Measurements from ENCODE around the gene GPR87.

DNA sequence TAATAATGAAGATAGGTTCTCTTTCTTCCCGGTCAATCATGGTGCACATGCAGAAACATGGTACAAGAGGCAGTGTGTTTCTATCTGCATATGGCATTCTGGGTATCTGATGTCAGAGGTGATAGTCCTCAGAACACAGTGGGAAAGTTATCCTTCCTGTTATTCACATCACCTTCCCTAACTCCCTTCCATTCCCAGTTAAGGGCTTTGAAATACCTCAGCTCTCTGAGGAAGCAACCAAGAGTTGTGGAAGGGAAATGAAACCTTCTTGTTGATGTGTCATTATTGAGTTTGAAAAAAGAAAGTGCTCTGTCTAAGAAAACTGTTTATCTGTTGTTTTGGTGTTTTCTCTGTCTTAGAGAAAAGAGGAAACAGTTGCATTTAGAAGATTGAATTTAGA, 34.6 kb upstream of the GPR87 start:
- TF ChIP-seq, protein P1, sequence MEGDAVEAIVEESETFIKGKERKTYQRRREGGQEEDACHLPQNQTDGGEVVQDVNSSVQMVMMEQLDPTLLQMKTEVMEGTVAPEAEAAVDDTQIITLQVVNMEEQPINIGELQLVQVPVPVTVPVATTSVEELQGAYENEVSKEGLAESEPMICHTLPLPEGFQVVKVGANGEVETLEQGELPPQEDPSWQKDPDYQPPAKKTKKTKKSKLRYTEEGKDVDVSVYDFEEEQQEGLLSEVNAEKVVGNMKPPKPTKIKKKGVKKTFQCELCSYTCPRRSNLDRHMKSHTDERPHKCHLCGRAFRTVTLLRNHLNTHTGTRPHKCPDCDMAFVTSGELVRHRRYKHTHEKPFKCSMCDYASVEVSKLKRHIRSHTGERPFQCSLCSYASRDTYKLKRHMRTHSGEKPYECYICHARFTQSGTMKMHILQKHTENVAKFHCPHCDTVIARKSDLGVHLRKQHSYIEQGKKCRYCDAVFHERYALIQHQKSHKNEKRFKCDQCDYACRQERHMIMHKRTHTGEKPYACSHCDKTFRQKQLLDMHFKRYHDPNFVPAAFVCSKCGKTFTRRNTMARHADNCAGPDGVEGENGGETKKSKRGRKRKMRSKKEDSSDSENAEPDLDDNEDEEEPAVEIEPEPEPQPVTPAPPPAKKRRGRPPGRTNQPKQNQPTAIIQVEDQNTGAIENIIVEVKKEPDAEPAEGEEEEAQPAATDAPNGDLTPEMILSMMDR (optimal IDR thresholded peaks at IDR 0.05 in 1 of 3, IDR thresholded peaks at IDR 0.05 in 1 of 3, conservative IDR thresholded peaks at IDR 0.05 in 1 of 3; ENCODE audit: extremely low read depth in 1 of 3, insufficient read depth in 2 of 3, low read length in 3 of 3), result no peak
- TF ChIP-seq EZH2 (IDR thresholded peaks at IDR 0.05; ENCODE audit: low read length), result no peak

Data from keratinocyte (primary cell).